Brain pericyte (primary cell): ENCODE data around the gene SLC35E2B.

ENCODE experiments used
- DNase-seq: peaks from one replicate; pipeline ENCODE4 v3.0.0-alpha.2; 2012; ENCODE audit warnings: low read depth, low spot score

Gene SLC35E2B

DNA sequence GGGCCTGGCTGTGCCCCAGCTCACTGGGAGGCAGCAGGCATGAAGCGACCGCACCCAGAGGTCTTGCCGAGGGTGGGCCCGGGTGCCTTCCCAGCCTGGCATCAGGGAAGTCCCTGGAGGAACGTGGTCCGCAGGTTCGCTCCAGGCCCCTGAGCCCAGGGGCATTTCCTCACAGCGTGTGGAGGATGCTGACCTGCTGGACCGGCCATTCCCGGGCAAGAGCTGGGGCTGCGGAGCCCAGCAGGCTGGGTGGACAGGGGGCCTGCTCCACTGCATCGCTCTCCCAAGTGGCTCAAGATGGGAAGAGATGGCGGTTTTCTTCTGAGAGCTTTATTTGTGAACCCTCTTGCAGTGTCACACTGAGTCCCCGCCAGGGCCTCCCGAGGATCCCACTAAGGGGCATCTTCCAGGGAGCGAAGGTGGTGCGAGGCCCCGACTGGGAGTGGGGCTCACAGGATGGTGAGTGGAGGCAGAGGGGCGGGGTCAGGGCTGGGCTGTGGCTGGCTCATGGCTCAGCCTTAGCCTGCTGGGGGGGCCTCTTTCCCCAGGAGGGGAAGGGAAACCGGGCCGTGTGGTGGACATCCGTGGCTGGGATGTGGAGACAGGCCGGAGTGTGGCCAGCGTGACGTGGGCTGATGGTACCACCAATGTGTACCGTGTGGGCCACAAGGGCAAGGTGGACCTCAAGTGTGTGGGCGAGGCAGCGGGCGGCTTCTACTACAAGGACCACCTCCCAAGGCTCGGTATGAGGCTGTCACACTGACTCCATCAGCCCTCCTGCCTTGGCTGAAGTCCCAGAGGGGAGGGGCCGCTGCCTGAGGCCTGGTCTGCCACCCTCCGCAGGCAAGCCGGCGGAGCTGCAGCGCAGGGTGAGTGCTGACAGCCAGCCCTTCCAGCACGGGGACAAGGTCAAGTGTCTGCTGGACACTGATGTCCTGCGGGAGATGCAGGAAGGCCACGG, 67.9 kb downstream of the SLC35E2B start:
- DNase-seq: no peak

DNA sequence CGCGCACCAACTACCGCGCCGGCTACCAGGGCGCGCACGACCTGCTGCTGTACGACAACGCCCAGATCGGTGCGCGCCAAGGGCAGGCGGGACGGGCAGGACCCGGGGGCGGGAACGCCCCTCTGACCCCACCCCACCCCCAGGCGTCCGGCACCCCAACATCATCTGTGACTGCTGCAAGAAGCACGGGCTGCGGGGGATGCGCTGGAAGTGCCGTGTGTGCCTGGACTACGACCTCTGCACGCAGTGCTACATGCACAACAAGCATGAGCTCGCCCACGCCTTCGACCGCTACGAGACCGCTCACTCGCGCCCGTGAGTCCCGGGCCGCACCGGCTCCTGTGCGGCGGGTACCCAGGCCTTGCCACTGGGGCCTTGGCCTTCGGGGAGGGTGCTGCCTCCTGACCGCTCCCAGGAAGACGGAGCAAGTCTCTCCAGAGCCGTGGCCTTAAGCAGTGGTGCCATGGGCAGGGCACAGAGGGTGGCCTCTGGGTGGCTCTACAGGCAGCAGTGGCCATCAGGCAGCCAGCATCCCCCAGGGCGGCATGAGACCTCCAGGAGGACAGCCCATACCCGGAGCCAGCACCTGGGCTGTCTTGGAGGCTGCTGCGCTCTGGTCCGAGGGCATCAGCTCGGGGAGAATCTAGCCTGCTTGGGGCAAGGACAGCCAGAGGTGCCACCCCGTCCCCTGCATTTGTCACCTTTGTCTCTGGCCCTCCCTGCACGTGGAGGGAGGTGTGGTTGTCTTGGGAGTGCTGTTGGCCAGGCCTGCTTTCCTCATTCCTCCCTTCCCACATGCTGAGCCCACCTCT, 68.8 kb downstream of the SLC35E2B start:
- no peak for DNase-seq

DNA sequence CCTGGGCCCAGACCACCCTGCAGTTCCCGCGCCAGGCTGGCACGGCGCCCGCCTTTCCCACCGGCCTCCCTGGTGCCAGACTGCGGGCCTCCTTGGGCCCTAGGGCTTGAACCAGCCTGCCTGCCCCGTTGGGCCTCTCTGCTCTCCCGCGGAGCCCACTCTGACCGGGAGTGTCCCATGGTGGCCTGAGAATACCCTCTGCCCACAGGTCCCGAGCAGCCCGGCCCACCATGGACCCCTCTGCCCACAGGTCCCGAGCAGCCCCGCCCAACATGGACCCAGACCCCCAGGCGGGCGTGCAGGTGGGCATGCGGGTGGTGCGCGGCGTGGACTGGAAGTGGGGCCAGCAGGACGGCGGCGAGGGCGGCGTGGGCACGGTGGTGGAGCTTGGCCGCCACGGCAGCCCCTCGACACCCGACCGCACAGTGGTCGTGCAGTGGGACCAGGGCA, 69.4 kb downstream of the SLC35E2B start:
- DNase-seq: no peak

DNA sequence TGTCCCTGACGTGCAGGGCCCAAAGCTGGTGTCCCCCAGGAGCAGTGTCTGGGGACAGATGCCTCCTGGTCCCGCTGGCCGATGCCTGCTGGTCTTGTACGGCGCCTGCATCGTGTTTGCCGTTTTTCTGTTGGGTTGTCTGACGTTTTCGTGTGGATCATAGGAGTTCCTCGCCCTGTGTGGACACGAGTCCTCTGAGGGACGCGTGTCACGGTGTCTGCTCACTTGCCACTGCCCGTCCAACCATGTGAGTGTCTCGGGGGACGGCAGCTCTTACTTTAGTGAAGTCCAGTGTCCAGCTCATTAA, 69.9 kb downstream of the SLC35E2B start:
- DNase-seq: no peak

DNA sequence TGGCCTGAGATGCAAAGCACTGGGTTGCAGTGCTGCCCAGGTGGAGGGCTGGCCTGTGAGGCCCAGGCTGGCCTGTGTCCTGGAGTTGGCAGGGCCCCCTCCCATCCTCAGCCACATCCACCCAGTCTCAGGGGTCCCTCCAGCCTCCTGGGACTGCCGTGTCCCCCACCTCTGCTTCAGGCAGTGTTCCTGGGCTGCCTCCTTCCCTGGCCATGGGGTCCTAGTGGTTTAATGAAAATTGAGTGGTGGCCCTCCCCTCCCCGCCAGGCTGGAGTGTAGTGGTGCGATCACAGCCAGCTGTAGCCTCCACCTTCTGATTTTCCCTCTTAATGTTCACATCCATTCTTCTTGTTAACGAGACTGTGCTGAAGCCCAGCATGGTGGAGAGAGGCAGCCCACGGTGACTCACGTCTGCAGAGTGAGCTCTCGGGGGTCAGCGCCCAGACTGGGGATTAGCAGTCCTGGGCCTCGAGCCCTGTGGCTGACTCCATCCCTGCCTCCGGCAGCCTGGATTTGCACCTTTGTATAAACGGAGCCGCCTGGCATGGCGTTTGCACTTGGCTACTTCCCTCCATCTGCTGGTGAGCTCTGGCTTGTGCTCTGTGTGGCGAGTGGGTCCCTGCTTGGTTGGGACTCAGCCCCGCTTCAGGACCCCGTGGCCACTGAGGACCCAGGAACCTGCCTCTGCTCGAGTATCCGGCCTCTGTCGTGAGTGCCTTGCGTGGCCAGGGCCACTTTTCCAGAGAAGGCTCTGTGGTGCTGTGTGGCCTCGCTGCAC, 70.4 kb downstream of the SLC35E2B start:
- DNase-seq: no peak

DNA sequence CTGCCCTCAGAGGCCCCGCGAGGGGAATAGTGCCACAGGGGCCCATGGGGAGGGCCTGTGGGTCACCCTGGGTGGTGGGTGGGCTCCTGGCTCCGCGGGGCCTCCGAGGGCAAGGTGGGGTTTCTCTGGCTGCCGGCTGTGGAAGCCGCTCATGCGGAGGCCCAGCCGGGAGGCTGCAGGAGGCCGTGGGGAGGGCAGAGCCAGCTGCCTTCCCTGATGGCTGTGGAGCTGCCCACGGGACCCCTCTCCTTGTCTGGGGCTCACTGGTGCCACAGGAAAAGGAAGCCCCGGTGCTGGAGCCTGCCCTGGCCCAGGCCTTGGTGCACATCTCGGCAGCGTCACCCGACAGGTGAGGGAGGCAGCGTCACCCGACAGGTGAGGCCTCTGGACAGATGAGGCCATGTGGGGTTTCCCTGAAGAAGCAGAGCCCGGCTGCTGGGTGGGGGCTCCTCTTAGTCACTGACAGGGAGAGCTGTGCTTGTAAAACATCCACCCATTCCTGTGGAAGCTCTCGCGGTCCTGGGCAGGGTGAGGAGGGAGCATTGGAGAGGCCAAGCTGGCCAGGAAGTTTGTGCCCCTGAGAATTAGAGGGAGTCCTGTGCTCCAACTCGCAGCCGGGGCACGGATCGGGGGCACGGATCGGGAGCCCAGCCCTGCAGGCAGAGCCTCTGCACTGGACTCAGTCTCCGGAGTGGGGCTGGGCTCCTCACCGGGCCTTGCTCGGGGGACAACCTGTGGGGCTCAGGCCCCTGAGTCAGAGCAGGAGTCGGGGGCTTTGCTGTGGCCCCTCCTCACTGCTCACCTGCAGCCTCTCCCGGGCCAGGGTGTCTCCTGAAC, 71.2 kb downstream of the SLC35E2B start:
- no peak for DNase-seq

DNA sequence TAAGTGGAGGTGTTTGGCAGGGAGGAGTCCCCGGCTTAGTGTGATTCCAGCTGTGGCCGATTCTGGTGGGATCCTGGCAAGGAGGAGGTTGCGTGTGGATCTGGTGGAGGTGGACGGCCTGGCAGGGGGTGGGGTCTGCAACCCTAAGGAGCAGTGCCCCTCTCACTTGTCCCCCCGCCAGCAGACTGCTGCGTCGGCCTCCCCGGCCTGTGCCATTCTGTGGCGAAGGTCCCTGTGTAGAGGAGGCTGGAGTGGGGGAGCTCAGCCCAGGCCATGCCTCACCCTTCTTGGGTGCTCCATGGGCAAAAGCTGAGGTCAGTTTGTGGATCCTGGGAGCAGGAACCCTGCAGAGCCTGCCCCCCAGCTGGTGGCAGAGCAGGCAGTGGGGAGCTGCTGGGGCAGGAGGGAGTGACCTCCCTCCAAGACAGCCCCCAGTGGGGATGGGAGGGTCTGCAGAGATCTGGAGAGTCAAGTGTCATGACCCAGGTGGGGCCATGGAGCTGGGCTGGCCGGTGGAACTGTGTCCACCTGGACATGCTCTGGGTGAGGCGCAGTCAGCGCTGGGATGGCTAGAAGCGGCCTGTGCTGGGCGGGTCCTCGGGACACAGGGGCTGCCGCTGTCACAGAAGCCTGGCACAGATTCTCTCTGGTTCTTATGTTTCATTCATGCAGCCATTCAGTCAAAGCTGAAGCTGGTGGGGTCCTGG, 72.0 kb downstream of the SLC35E2B start:
- DNase-seq: no peak

DNA sequence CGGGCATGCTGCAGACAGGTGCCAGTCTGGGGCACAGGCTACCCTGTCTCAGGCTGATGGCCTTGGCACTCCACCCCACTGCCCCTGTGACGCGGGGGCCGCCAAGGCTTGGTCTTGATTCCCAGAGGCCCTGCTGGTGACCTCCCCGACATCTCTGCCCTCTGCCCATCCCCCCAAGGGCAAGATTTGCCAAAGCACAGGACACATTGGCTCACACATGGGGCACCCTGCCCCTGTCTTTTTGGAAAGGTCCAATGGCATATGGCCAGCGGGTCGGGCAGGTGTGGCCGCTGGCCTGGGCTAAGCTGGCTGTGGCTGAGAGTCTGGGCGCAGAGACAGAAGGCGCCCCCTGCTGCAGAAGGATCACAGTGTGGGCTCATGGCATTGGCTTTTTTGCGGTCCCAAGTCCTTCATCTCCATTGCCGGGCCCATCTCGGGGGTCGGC, 72.7 kb downstream of the SLC35E2B start:
- DNase-seq: no peak

DNA sequence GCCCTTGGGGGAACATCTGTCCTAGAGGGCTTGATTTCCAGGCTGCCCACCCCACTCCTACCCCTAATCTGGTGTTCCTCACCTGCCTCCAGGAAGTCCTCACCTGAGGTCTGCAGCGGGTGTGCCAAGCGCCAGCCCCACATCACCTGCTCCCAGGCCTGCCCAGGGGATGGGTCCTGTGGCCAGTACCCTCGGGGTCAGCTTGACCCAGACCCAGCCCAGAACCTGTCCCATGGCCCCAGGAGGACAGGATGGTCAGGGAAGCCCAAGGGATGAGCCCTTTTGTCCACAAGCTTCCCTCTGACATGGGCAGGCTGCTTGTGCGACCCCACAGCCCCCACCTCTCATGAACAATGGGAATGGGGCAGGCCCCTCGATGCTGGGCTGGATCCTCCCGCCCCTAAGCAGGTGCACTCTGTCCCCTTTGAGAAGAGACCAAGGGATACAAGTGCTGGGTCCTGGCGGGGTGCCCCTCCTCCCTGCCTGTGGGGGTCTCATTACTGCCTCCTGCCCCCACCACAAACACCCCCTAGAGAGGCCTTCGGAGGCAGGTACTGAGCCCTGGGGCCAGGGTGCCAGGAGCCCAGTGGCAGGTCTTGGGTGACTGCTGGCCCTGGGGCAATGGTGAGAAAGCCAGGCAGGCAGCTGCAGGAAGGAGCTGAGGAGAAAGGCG, 74.1 kb downstream of the SLC35E2B start:
- DNase-seq: no peak

DNA sequence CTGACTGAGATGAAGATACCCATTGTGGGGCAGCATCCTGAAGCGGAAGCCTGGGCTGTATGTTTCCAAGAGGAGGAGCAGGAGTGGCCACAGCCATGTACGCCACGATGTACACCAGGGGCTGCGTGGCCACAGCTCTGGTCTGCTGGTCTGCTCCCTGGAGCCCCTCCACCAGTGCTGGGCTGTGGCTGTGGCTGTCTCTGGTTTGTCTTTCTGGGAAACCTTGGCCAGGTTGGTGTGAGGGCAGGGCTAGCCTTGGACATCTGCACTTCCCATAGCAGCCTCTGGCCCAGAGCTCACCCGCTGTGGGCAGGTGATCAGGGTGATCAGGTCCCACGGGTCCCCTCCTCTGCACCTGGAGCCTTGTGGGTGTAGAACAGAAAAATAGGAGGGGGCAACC, 74.7 kb downstream of the SLC35E2B start:
- no peak for DNase-seq

DNA sequence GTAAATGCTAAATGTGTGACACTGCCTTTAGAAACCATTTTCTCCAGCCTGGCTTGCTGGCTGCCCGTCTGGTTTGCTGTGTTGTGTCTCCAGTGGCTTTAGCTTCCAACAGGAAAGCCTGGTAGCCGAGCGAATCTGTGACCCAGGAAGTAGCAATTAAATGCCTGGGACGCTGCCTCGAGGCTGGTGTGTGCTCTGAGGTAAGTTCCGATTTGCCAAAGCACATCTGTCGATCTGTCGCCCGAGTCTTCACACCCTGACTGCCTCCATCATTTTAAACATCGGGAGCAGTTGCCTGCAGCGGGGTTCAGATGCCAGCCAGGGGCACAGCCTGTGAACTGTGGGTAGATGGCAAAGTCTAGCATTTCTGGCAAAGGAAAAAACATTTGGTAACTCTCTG, 75.1 kb downstream of the SLC35E2B start:
- no peak for DNase-seq

DNA sequence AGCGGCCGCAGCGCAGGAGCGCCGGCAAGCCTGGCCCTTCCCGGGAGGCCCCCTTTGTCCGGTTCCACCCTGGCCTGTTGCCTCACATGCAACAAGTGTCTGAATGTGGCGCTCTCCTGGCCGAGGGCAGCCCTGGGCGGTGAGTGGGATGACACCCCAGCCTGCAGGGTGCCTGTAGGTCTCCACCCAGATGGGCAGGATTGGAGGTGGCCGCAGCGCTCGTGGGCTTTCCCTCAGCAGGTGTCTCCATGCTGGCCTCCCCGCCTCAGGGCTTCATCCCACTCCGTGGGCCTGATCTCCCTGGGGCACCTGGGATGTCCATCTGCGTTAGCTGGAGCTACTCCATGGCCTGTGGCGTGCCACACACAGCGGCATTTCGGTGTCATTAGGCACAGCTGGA, 75.8 kb downstream of the SLC35E2B start:
- no peak for DNase-seq

DNA sequence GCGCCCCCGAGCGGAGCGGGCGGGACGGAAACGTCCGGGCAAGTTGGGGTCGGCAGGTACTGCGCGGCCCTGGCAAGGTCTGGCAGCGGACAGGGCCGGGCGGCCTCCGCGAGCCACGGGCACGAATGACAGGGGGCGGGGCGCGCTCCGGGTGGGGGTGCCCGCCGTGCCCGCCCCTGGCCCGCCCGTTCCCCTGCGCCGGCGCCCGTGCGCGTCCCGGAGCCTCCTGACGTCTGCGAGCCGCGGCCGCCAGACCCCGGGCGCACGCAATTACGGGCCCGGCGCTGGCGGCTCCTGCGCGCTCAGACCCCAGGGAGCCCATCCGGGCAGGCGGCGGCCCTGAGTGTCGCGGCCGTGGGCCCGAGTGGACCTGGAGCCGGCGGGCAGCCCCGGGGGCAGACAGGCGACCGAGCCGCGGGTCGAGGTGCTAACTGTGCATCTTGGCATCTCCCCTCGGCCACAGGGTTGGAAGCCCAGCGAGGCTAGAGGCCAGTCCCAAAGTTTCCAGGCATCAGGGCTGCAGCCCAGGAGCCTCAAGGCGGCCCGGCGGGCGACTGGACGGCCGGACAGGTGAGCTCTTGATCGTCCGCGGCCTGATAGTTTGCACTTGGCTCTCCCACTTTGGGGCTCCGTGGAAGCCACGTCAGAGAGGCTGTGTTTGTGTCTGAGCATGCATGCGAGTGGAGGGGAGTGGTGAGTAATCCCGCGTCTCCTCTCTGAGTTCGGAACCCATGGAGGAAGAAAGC, 76.4 kb downstream of the SLC35E2B start:
- no peak for DNase-seq

DNA sequence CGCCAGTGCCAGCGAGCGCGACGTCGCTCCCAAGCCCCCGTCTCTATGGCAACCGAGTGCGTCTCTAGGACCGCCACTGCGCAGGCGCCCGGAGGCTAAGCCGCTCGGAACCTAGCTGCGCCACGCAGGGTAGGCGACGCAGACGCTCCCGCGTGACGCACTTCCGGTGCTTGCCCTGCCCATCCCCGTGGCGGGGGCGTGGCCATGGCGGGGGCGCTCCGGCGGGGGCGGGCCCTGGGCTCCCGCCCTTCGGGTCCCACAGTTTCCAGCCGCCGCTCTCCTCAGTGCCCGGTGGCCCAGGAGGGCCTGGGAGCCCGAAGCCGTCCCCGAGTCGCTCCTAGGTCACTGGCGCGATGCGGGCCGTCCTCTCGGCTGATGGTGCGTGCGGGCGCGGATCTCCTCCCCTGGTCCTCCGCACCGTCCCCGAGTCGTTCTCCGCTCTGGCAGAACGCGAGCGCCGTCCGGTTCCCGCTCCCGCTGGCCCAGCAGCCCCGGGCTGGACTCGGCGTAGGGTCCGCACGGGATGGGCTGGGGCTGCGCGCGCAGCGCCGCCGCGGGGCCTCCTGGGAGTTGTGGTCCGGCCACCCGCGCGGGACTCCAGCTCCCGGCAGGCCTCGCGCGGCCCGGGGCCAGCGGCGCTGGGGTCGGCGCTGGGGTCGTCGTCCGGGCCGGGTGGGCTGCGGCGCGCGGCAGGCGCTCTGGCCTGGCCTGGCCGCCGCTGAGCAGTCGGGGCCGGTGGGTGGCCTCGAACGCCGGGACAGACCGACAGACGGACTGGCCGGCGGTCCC, 77.1 kb downstream of the SLC35E2B start, which contains the start of gene MIB2:
TSS of gene MIB2 (plus strand) at position 245 of the 789 bp plus-strand sequence. CDS start 7,953 bp downstream, outside the sequence.
- peak; percentile 76 for DNase-seq

DNA sequence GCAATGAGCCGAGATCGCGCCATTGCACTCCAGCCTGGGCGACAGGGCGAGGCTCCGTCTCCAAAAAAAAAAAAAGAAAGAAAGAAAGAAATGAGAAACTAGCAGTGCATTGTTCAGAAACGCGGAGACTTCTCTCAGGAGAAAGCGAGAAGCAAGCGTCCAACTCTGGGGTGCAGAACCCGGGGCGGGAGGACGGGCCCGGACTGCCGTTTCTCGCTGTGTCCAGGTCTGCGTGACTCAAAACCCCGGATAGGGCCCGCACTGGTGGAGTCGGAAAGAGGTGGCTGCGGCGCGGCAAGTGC, 77.7 kb downstream of the SLC35E2B start:
- no peak for DNase-seq

DNA sequence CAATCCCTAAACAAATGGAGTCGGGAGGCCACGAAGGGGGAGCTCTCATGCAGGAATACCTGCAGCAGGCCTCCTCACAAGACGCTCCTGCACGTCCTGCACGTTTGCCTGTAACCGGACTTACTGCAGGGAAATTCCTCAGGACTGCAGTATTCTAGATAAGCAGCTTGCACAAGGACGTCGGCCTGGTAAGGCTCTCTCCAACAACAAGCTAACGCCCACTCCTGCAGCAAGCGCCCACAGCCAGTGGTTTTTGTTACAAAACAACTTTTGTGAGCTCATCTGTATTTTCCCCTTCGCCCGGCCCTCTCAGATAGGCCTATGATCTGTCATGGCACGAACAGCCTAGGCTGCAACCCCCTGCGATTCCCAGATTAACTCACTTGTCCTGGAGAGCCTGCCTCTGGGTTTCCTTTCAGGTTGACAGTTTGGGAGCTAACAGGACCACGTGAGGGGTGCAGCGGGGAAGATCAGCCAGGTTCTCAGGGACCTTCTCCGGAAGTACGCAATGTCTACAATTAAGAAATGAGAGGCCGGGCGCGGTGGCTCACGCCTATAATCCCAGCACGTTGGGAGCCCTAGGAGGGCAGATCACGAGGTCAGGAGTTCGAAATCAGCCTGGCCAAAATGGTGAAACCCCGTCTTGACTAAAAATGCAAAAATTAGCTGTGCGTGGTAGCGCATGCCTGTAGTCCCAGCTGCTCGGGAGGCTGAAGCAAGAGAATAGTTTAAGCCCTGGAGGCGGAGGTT, 78.2 kb downstream of the SLC35E2B start:
- DNase-seq: no peak

DNA sequence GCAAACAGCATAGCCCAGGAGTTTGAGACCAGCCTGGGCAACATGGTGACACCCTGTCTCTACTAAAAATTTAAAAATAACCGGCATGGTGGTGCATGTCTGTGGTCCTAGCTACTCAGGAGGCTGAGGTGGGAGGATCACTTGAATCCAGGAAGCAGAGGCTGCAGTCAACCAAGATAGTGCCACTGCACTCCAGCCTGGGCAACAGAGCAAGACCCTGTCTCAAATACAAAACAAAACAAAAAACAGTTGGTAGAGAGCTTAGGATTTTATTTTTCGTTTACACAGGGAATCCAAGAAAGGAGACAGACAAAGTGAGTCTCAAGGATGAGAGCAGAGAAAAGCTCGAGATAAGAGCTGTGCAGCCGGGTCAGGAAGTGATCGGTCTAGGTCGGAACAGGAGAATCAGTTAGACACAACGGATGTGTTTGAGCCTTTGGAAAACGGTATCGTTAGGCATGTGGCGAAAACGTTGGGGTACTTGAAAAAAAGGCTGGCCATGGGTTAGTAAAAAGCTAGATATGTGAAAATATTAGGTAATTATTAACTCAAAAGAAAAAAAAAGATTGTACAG, 79.0 kb downstream of the SLC35E2B start:
- no peak for DNase-seq
